Measurements from ENCODE around the gene TCF23. TPM values are rescaled to one million over a fixed set of nuclear protein-coding genes. Genes with fewer than 3 reads are reported as not detected.
"Not testable (repeated sequence)": the region's sequence is repeated elsewhere in the genome, so short reads cannot be mapped to it uniquely, and the experiment has no call there.

TCF23 gene
- total and polyA plus RNA-seq, 9 donors: 8.4 to 72.2 (median 41.7) TPM

- Histone ChIP-seq H3K4me1 (ENCODE audit: insufficient read depth) (no peaks in the 10 kb centered on the region), H3K27ac (no peak overlapping the region), H3K27me3 (no peaks in the 10 kb centered on the region), H3K36me3 (no peaks in the 10 kb centered on the region), H3K9me3 (no peaks in the 10 kb centered on the region), H3K4me3 (no peak overlapping the region)
- intact Hi-C loops (cut with DNase I): no loop called here
- DNase-seq: no peak
- no peak for TF ChIP-seq POLR2A (IDR thresholded peaks at IDR 0.05)
- WGBS, 3 donors: 21 to 40% (median 28%) methylated on average over 3 of the region's 3 CpGs
Measured at GRCh38 chr2:27105981-27106380, 42.8 kb upstream of the TCF23 start.

- H3K27me3 ChIP-seq: no peaks in the 10 kb centered on the region
- H3K4me3 ChIP-seq: no peak overlapping the region
- H3K36me3 ChIP-seq: no peaks in the 10 kb centered on the region
- H3K4me1 ChIP-seq (ENCODE audit: insufficient read depth): no peaks in the 10 kb centered on the region
- no peak overlapping the region for H3K27ac ChIP-seq
- no peak for TF ChIP-seq EP300 (IDR thresholded peaks at IDR 0.05)
- H3K9me3 ChIP-seq: no peaks in the 10 kb centered on the region
- DNase-seq: no peak
- 77 to 89% (median 78%) methylated on average over 2 of the region's 2 CpGs for WGBS, 3 donors
- intact Hi-C loops (cut with DNase I): no loop called here
Measured at GRCh38 chr2:27108221-27108620, 40.6 kb upstream of the TCF23 start.

- no peaks in the 10 kb centered on the region for H3K9me3 ChIP-seq
- TF ChIP-seq CTCF (IDR thresholded peaks at IDR 0.05) (no peak), POLR2A (IDR thresholded peaks at IDR 0.05) (no peak), EP300 (IDR thresholded peaks at IDR 0.05) (no peak)
- no peaks in the 10 kb centered on the region for H3K36me3 ChIP-seq
- no peak overlapping the region for H3K27ac ChIP-seq
- no peaks in the 10 kb centered on the region for H3K27me3 ChIP-seq
- no peak for DNase-seq
- WGBS, 3 donors: 97 to 99% (median 98%) methylated on average over 3 of the region's 3 CpGs
- intact Hi-C loops (cut with DNase I): no loop called here
- H3K4me3 ChIP-seq: no peak overlapping the region
- no peaks in the 10 kb centered on the region for H3K4me1 ChIP-seq (ENCODE audit: insufficient read depth)
Measured at GRCh38 chr2:27109083-27109482, 39.7 kb upstream of the TCF23 start.

GRCh38 chr2:27110603-27111352 is 38.0 kb upstream of the TCF23 start:
- intact Hi-C loops (cut with DNase I); H3K27me3 ChIP-seq; H3K4me3 ChIP-seq; H3K9me3 ChIP-seq; H3K36me3 ChIP-seq; H3K4me1 ChIP-seq (ENCODE audit: insufficient read depth); H3K27ac ChIP-seq; DNase-seq: not testable (repeated sequence)
- 81 to 83% (median 82%) methylated on average over 24 of the region's 24 CpGs for WGBS, 3 donors

GRCh38 chr2:27111392-27112078 is 37.3 kb upstream of the TCF23 start:
- intact Hi-C loops (cut with DNase I); H3K36me3 ChIP-seq; H3K27me3 ChIP-seq; H3K4me1 ChIP-seq (ENCODE audit: insufficient read depth); H3K27ac ChIP-seq; H3K9me3 ChIP-seq; H3K4me3 ChIP-seq; DNase-seq: not testable (repeated sequence)
- 93 to 94% (median 94%) methylated on average over 48 to 49 of the region's 49 CpGs for WGBS, 3 donors

GRCh38 chr2:27115519-27115918 is 33.3 kb upstream of the TCF23 start:
- no peak for TF ChIP-seq CTCF (IDR thresholded peaks at IDR 0.05)
- no peak for TF ChIP-seq POLR2A (IDR thresholded peaks at IDR 0.05)
- no peak for TF ChIP-seq EP300 (IDR thresholded peaks at IDR 0.05)
- no peak for DNase-seq
- H3K36me3 ChIP-seq: no peaks in the 10 kb centered on the region
- peaks cover 4% of the 10 kb centered on the region for H3K4me1 ChIP-seq (ENCODE audit: insufficient read depth)
- H3K4me3 ChIP-seq: no peak overlapping the region
- H3K27ac ChIP-seq: no peak overlapping the region
- 69 to 79% (median 78%) methylated on average over 2 of the region's 2 CpGs for WGBS, 3 donors
- H3K9me3 ChIP-seq: no peaks in the 10 kb centered on the region
- intact Hi-C loops (cut with DNase I): no loop called here
- no peaks in the 10 kb centered on the region for H3K27me3 ChIP-seq
